Measurements from ENCODE around the gene MACROD2.

- TF ChIP-seq CTCF (IDR thresholded peaks at IDR 0.05) (no peak), POLR2A (IDR thresholded peaks at IDR 0.05) (no peak), POLR2AphosphoS5 (IDR thresholded peaks at IDR 0.05) (no peak)
Measured at GRCh38 chr20:14232650-14233049, 237.3 kb downstream of the MACROD2 start.
